Stomach smooth muscle (tissue), 2 donors: ENCODE results near the gene CDH11.

Experiments used
- H3K27ac ChIP-seq: one replicate; pipeline ENCODE4 v1.7.0; 2013; ENCODE audit warnings: mild to moderate bottlenecking, low read length, inconsistent platforms
- H3K27me3 ChIP-seq, 2 donors: one replicate each; pipeline ENCODE4 v1.7.0; 2013; ENCODE audit warnings: low read length in 2 of 2; ENCODE audit not compliant: insufficient read depth in 2 of 2, control insufficient read depth in 1 of 2
- H3K36me3 ChIP-seq, 2 donors: one replicate each; pipeline ENCODE4 v1.7.0; 2013; ENCODE audit warnings: low read length in 2 of 2; ENCODE audit not compliant: control insufficient read depth in 2 of 2, insufficient read depth in 2 of 2
- H3K4me1 ChIP-seq: one replicate; pipeline ENCODE4 v1.7.0; 2013; ENCODE audit warnings: low read length; ENCODE audit not compliant: control insufficient read depth, insufficient read depth
- H3K4me3 ChIP-seq, 2 donors: one replicate each; pipeline ENCODE4 v1.7.0; 2013; ENCODE audit warnings: low read length in 2 of 2
- H3K9ac ChIP-seq, 2 donors: one replicate each; pipeline ENCODE4 v1.7.0; 2013; ENCODE audit warnings: low read length in 2 of 2, mild to moderate bottlenecking in 1 of 2
- H3K9me3 ChIP-seq, 2 donors: one replicate each; pipeline ENCODE4 v1.7.0; 2013; ENCODE audit warnings: low read length in 2 of 2; ENCODE audit not compliant: control insufficient read depth in 2 of 2
- donor health status: healthy.
- donor health status: Pancreatic carcinoma.

The CDH11 gene

GRCh38 chr16:65116818-65117430 lies 4.9 kb downstream of the CDH11 start:
- Histone ChIP-seq H3K27ac (no peak overlapping the region), H3K9ac (no peak overlapping the region), H3K36me3 (peaks cover 0 to 2% of the 10 kb centered on the region in 2 donors), H3K4me1 (peaks cover 42% of the 10 kb centered on the region), H3K4me3 (peak overlapping the region in 1 of 2 donors; percentile 13), H3K27me3 (no peaks in the 10 kb centered on the region), H3K9me3 (no peaks in the 10 kb centered on the region)

GRCh38 chr16:65116216-65116615 lies 5.6 kb downstream of the CDH11 start:
- Histone ChIP-seq H3K9me3 (no peaks in the 10 kb centered on the region), H3K27me3 (no peaks in the 10 kb centered on the region), H3K4me3 (peak overlapping the region; percentile 13 to 29), H3K36me3 (peaks cover 0 to 2% of the 10 kb centered on the region in 2 donors), H3K9ac (no peak overlapping the region), H3K4me1 (peaks cover 42% of the 10 kb centered on the region), H3K27ac (no peak overlapping the region)

- H3K27me3 ChIP-seq = no peaks in the 10 kb centered on the region
- H3K36me3 ChIP-seq = peaks cover 0 to 2% of the 10 kb centered on the region in 2 donors
- H3K27ac ChIP-seq = peak overlapping the region; percentile 18
- H3K4me1 ChIP-seq = peaks cover 43% of the 10 kb centered on the region
- no peaks in the 10 kb centered on the region for H3K9me3 ChIP-seq
- H3K9ac ChIP-seq = peak overlapping the region in 1 of 2 donors; percentile 7
- peak overlapping the region; percentile 15 to 47 for H3K4me3 ChIP-seq
Measured at GRCh38 chr16:65114527-65114926, 7.3 kb downstream of the CDH11 start.

GRCh38 chr16:65113441-65113840 lies 8.4 kb downstream of the CDH11 start:
- H3K27ac ChIP-seq = no peak overlapping the region
- H3K4me3 ChIP-seq = no peak overlapping the region

GRCh38 chr16:65111306-65111705 lies 10.6 kb downstream of the CDH11 start:
- Histone ChIP-seq H3K27me3 (no peaks in the 10 kb centered on the region), H3K27ac (no peak overlapping the region), H3K4me1 (peaks cover 25% of the 10 kb centered on the region), H3K9me3 (no peaks in the 10 kb centered on the region), H3K4me3 (no peak overlapping the region), H3K36me3 (peaks cover 0 to 8% of the 10 kb centered on the region in 2 donors), H3K9ac (no peak overlapping the region)

More at GRCh38 chr16:65113441-65113840, 8.4 kb downstream of the CDH11 start:
- peaks cover 0 to 2% of the 10 kb centered on the region in 2 donors for H3K36me3 ChIP-seq
- H3K9ac ChIP-seq = no peak overlapping the region
- peaks cover 41% of the 10 kb centered on the region for H3K4me1 ChIP-seq
- no peaks in the 10 kb centered on the region for H3K27me3 ChIP-seq
- no peaks in the 10 kb centered on the region for H3K9me3 ChIP-seq

GRCh38 chr16:65106757-65107156 lies 15.1 kb downstream of the CDH11 start:
- Histone ChIP-seq H3K27me3 (no peaks in the 10 kb centered on the region), H3K4me3 (no peak overlapping the region), H3K36me3 (peaks cover 0 to 6% of the 10 kb centered on the region in 2 donors), H3K27ac (no peak overlapping the region), H3K4me1 (peaks cover 3% of the 10 kb centered on the region), H3K9ac (no peak overlapping the region), H3K9me3 (no peaks in the 10 kb centered on the region)

- Histone ChIP-seq H3K36me3 (peaks cover 0 to 6% of the 10 kb centered on the region in 2 donors), H3K4me3 (no peak overlapping the region), H3K9me3 (no peaks in the 10 kb centered on the region), H3K4me1 (no peaks in the 10 kb centered on the region), H3K27me3 (no peaks in the 10 kb centered on the region), H3K27ac (no peak overlapping the region), H3K9ac (no peak overlapping the region)
Measured at GRCh38 chr16:65105171-65105570, 16.7 kb downstream of the CDH11 start.

GRCh38 chr16:65104471-65104870 lies 17.4 kb downstream of the CDH11 start:
- H3K4me3 ChIP-seq = no peak overlapping the region
- H3K36me3 ChIP-seq = peaks cover 0 to 6% of the 10 kb centered on the region in 2 donors
- H3K9ac ChIP-seq = no peak overlapping the region
- H3K9me3 ChIP-seq = no peaks in the 10 kb centered on the region
- no peak overlapping the region for H3K27ac ChIP-seq
- no peaks in the 10 kb centered on the region for H3K4me1 ChIP-seq
- no peaks in the 10 kb centered on the region for H3K27me3 ChIP-seq

- H3K9ac ChIP-seq = no peak overlapping the region
- no peaks in the 10 kb centered on the region for H3K27me3 ChIP-seq
- H3K4me1 ChIP-seq = no peaks in the 10 kb centered on the region
- H3K9me3 ChIP-seq = no peaks in the 10 kb centered on the region
- no peak overlapping the region for H3K27ac ChIP-seq
- no peak overlapping the region for H3K4me3 ChIP-seq
- H3K36me3 ChIP-seq = no peaks in the 10 kb centered on the region
Measured at GRCh38 chr16:65102326-65102725, 19.5 kb downstream of the CDH11 start.

- Histone ChIP-seq H3K9ac (no peak overlapping the region), H3K36me3 (no peaks in the 10 kb centered on the region), H3K27ac (no peak overlapping the region), H3K4me1 (no peaks in the 10 kb centered on the region), H3K9me3 (no peaks in the 10 kb centered on the region), H3K4me3 (no peak overlapping the region), H3K27me3 (no peaks in the 10 kb centered on the region)
Measured at GRCh38 chr16:65101009-65101408, 20.9 kb downstream of the CDH11 start.

GRCh38 chr16:65099607-65100006 lies 22.3 kb downstream of the CDH11 start:
- no peaks in the 10 kb centered on the region for H3K4me1 ChIP-seq
- no peaks in the 10 kb centered on the region for H3K36me3 ChIP-seq
- H3K9ac ChIP-seq = no peak overlapping the region
- no peaks in the 10 kb centered on the region for H3K27me3 ChIP-seq
- no peak overlapping the region for H3K27ac ChIP-seq
- H3K9me3 ChIP-seq = no peaks in the 10 kb centered on the region
- H3K4me3 ChIP-seq = no peak overlapping the region
